ENCODE measurements around the gene ARHGEF28.

The ARHGEF28 gene

GRCh38 chr5:73892218-73892617, 266.2 kb downstream of the ARHGEF28 start:
- H3K36me3 ChIP-seq, result no peaks in the 10 kb centered on the region
- no peak overlapping the region for H3K27ac ChIP-seq
- H3K27me3 ChIP-seq, result no peaks in the 10 kb centered on the region
- H3K9me3 ChIP-seq, result no peaks in the 10 kb centered on the region
- no peaks in the 10 kb centered on the region for H3K4me1 ChIP-seq (ENCODE audit: control insufficient read depth in 1 of 2, insufficient read depth in 1 of 2, low read depth in 1 of 2, low read length in 1 of 2)
- no peak for TF ChIP-seq CTCF (IDR thresholded peaks at IDR 0.05)
- H3K4me3 ChIP-seq (ENCODE audit: low read depth in 1 of 2, low read length in 1 of 2), result no peak overlapping the region

- no peak overlapping the region for H3K4me3 ChIP-seq (ENCODE audit: low read depth in 1 of 2, low read length in 1 of 2)
- H3K27me3 ChIP-seq, result no peaks in the 10 kb centered on the region
- H3K36me3 ChIP-seq, result no peaks in the 10 kb centered on the region
- no peak for TF ChIP-seq CTCF (IDR thresholded peaks at IDR 0.05)
- H3K4me1 ChIP-seq (ENCODE audit: control insufficient read depth in 1 of 2, insufficient read depth in 1 of 2, low read depth in 1 of 2, low read length in 1 of 2), result no peaks in the 10 kb centered on the region
- no peak overlapping the region for H3K27ac ChIP-seq
- H3K9me3 ChIP-seq, result no peaks in the 10 kb centered on the region
Measured at GRCh38 chr5:73892806-73893205, 266.8 kb downstream of the ARHGEF28 start.

GRCh38 chr5:73893813-73894212, 267.8 kb downstream of the ARHGEF28 start:
- TF ChIP-seq CTCF (IDR thresholded peaks at IDR 0.05), result no peak
- Histone ChIP-seq H3K4me1 (ENCODE audit: control insufficient read depth in 1 of 2, insufficient read depth in 1 of 2, low read depth in 1 of 2, low read length in 1 of 2) (no peaks in the 10 kb centered on the region), H3K4me3 (ENCODE audit: low read depth in 1 of 2, low read length in 1 of 2) (no peak overlapping the region), H3K36me3 (no peaks in the 10 kb centered on the region), H3K27me3 (no peaks in the 10 kb centered on the region), H3K27ac (no peak overlapping the region), H3K9me3 (no peaks in the 10 kb centered on the region)

- H3K4me3 ChIP-seq (ENCODE audit: low read depth in 1 of 2, low read length in 1 of 2), result no peak overlapping the region
- H3K27me3 ChIP-seq, result no peaks in the 10 kb centered on the region
- H3K27ac ChIP-seq, result no peak overlapping the region
- no peaks in the 10 kb centered on the region for H3K36me3 ChIP-seq
- no peaks in the 10 kb centered on the region for H3K9me3 ChIP-seq
- TF ChIP-seq CTCF (IDR thresholded peaks at IDR 0.05), result no peak
- H3K4me1 ChIP-seq (ENCODE audit: control insufficient read depth in 1 of 2, insufficient read depth in 1 of 2, low read depth in 1 of 2, low read length in 1 of 2), result no peaks in the 10 kb centered on the region
Measured at GRCh38 chr5:73894860-73895259, 268.9 kb downstream of the ARHGEF28 start.

- Histone ChIP-seq H3K27me3 (no peaks in the 10 kb centered on the region), H3K4me3 (ENCODE audit: low read depth in 1 of 2, low read length in 1 of 2) (no peak overlapping the region), H3K9me3 (no peaks in the 10 kb centered on the region), H3K4me1 (ENCODE audit: control insufficient read depth in 1 of 2, insufficient read depth in 1 of 2, low read depth in 1 of 2, low read length in 1 of 2) (no peaks in the 10 kb centered on the region), H3K27ac (no peak overlapping the region), H3K36me3 (no peaks in the 10 kb centered on the region)
- TF ChIP-seq CTCF (IDR thresholded peaks at IDR 0.05), result no peak
Measured at GRCh38 chr5:73895471-73895870, 269.5 kb downstream of the ARHGEF28 start.

- Histone ChIP-seq H3K27me3 (no peaks in the 10 kb centered on the region), H3K27ac (no peak overlapping the region), H3K4me1 (ENCODE audit: control insufficient read depth in 1 of 2, insufficient read depth in 1 of 2, low read depth in 1 of 2, low read length in 1 of 2) (no peaks in the 10 kb centered on the region), H3K36me3 (no peaks in the 10 kb centered on the region), H3K9me3 (no peaks in the 10 kb centered on the region), H3K4me3 (ENCODE audit: low read depth in 1 of 2, low read length in 1 of 2) (no peak overlapping the region)
- no peak for TF ChIP-seq CTCF (IDR thresholded peaks at IDR 0.05)
Measured at GRCh38 chr5:73896097-73896496, 270.1 kb downstream of the ARHGEF28 start.
